Endodermal cell (in vitro differentiated cells): ENCODE results near the gene FRMPD4. TPM values are rescaled to one million over a fixed set of nuclear protein-coding genes. Genes with fewer than 3 reads are reported as not detected.

Experiments
- DNase-seq: peaks from one replicate; pipeline ENCODE4 v3.0.0-alpha.2; 2017
- H3K27ac ChIP-seq: 2 replicates; pipeline ENCODE4 v1.5.1; 2013; ENCODE audit warnings: mild to moderate bottlenecking, low read depth, low read length, moderate library complexity
- H3K27me3 ChIP-seq: 2 replicates; pipeline ENCODE4 v1.6.1; 2013; ENCODE audit warnings: mild to moderate bottlenecking, low read length, moderate library complexity; ENCODE audit not compliant: insufficient read depth, control insufficient read depth, poor library complexity, severe bottlenecking
- H3K36me3 ChIP-seq: 2 replicates; pipeline ENCODE4 v1.7.0; 2013; ENCODE audit warnings: mild to moderate bottlenecking, low read length, moderate library complexity; ENCODE audit not compliant: control insufficient read depth, insufficient read depth
- H3K4me1 ChIP-seq: one replicate; pipeline ENCODE4 v1.7.0; 2013; ENCODE audit warnings: low read length; ENCODE audit not compliant: control insufficient read depth, insufficient read depth
- H3K4me3 ChIP-seq: 2 replicates; pipeline ENCODE4 v1.5.1; 2013; ENCODE audit warnings: mild to moderate bottlenecking, low read length, moderate library complexity
- H3K9ac ChIP-seq: 2 replicates; pipeline ENCODE4 v1.6.1; 2013; ENCODE audit warnings: mild to moderate bottlenecking, low read length, moderate library complexity; ENCODE audit not compliant: poor library complexity, severe bottlenecking; ENCODE audit errors: extremely low read depth
- H3K9me3 ChIP-seq: 2 replicates; pipeline ENCODE4 v1.6.1; 2013; ENCODE audit warnings: mild to moderate bottlenecking, low read length, moderate library complexity; ENCODE audit not compliant: control insufficient read depth
- H3K27ac Mint-ChIP-seq: 2 replicates; pipeline ENCODE4 v1.8.0; 2020; ENCODE audit warnings: mixed read lengths
- H3K27me3 Mint-ChIP-seq: 2 replicates; pipeline ENCODE4 v1.8.0; 2021; ENCODE audit warnings: mild to moderate bottlenecking, mixed read lengths; ENCODE audit not compliant: insufficient read depth
- H3K36me3 Mint-ChIP-seq: 2 replicates; pipeline ENCODE4 v1.8.0; 2020; ENCODE audit warnings: low read depth, mixed read lengths
- H3K4me1 Mint-ChIP-seq: 2 replicates; pipeline ENCODE4 v1.8.0; 2020; ENCODE audit warnings: mixed read lengths
- H3K4me3 Mint-ChIP-seq: 2 replicates; pipeline ENCODE4 v1.8.0; 2020; ENCODE audit warnings: mild to moderate bottlenecking, moderate library complexity, mixed read lengths
- H3K9me3 Mint-ChIP-seq: 2 replicates; pipeline ENCODE4 v1.8.0; 2020; ENCODE audit warnings: mild to moderate bottlenecking, mixed read lengths
- CTCF ChIP-seq: fragments of 200-600 bp; sonication (generic); conservative IDR thresholded peaks from 2 replicates; pipeline ENCODE4 v1.5.0; 2021; ENCODE audit warnings: antibody characterized with exemption, mild to moderate bottlenecking
- WGBS, 2 experiments: methylation state at CpG; one replicate each; pipeline versions ENCODE4 v1.1.5 to v1.1.7; 2013; ENCODE audit warnings: missing lambda C conversion rate in 2 of 2, mixed read lengths in 1 of 2; ENCODE audit not compliant: insufficient coverage in 1 of 2, insufficient read length in 1 of 2; 5-methylcytosine and 5-hydroxymethylcytosine counted together
- total RNA-seq, 2 donors: library from RNA; stranded (reverse); fragmentation: NEBNext Ultra II Directional in 1 of 2; extraction: Animal tissue kit (Norgen Biotek cat#: 25700) in 1 of 2; gene quantifications; 2 replicates in 1 of 2; 3 replicates in 1 of 2; pipeline ENCODE4 v1.2.1, GENCODE V29; 2021

Gene FRMPD4
- total RNA-seq, 2 donors from 2014 or later, result 0.09 to 0.81 TPM

GRCh38 chrX:12440246-12440645 is 302.0 kb downstream of the FRMPD4 start:
- no peak overlapping the region for H3K4me3 ChIP-seq
- H3K9ac ChIP-seq, result no peak overlapping the region
- Mint-ChIP-seq H3K27me3 (peaks cover 1% of the 10 kb centered on the region), H3K4me1 (peaks cover 23% of the 10 kb centered on the region), H3K9me3 (peaks cover 3% of the 10 kb centered on the region), H3K36me3 (no peaks in the 10 kb centered on the region), H3K27ac (no peak overlapping the region), H3K4me3 (no peak overlapping the region)
- DNase-seq, result peak; percentile 45
- no peaks in the 10 kb centered on the region for H3K36me3 ChIP-seq
- no peaks in the 10 kb centered on the region for H3K4me1 ChIP-seq
- no peaks in the 10 kb centered on the region for H3K27me3 ChIP-seq
- TF ChIP-seq CTCF, result no peak
- H3K27ac ChIP-seq, result no peak overlapping the region
- H3K9me3 ChIP-seq, result no peaks in the 10 kb centered on the region

GRCh38 chrX:12441381-12442128 is 303.3 kb downstream of the FRMPD4 start:
- Mint-ChIP-seq H3K27me3 (peaks cover 1% of the 10 kb centered on the region), H3K27ac (no peak overlapping the region), H3K36me3 (no peaks in the 10 kb centered on the region), H3K4me1 (peaks cover 23% of the 10 kb centered on the region), H3K4me3 (no peak overlapping the region), H3K9me3 (peaks cover 3% of the 10 kb centered on the region)
- Histone ChIP-seq H3K9ac (no peak overlapping the region), H3K36me3 (no peaks in the 10 kb centered on the region), H3K4me1 (no peaks in the 10 kb centered on the region), H3K9me3 (no peaks in the 10 kb centered on the region), H3K4me3 (no peak overlapping the region), H3K27ac (no peak overlapping the region), H3K27me3 (no peaks in the 10 kb centered on the region)
- TF ChIP-seq CTCF, result no peak
- WGBS, 2 experiments, result 54% methylated on average over 2 of the region's 3 CpGs; no CpG with 5 or more reads in 1 of the 2 experiments
- no peak for DNase-seq

GRCh38 chrX:12443534-12444098 is 305.3 kb downstream of the FRMPD4 start:
- Mint-ChIP-seq H3K27me3 (peaks cover 1% of the 10 kb centered on the region), H3K9me3 (peaks cover 3% of the 10 kb centered on the region), H3K4me3 (no peak overlapping the region), H3K27ac (no peak overlapping the region), H3K36me3 (no peaks in the 10 kb centered on the region), H3K4me1 (peaks cover 14% of the 10 kb centered on the region)
- DNase-seq, result no peak
- no peak for TF ChIP-seq CTCF
- no peak overlapping the region for H3K9ac ChIP-seq
- H3K27me3 ChIP-seq, result no peaks in the 10 kb centered on the region
- WGBS, 2 experiments, result 94 to 100% methylated on average over 1 to 5 of the region's 7 CpGs
- H3K4me3 ChIP-seq, result no peak overlapping the region
- no peak overlapping the region for H3K27ac ChIP-seq
- H3K9me3 ChIP-seq, result no peaks in the 10 kb centered on the region
- H3K4me1 ChIP-seq, result no peaks in the 10 kb centered on the region
- H3K36me3 ChIP-seq, result no peaks in the 10 kb centered on the region
